GM06990 (cell line): ENCODE measurements around the gene E4F1.

Experiments
- DNase-seq: peaks from one replicate; pipeline ENCODE4 v3.0.0-alpha.2; 2011; ENCODE audit not compliant: insufficient read length; ENCODE audit errors: extremely low read depth
- H3K27me3 ChIP-seq: replicated peaks from 2 replicates; pipeline ENCODE4 v1.6.0; 2011; ENCODE audit warnings: low read length; ENCODE audit not compliant: control insufficient read depth, insufficient read depth
- H3K36me3 ChIP-seq: 2 replicates; pipeline ENCODE4 v1.5.1; 2011; ENCODE audit warnings: low read length; ENCODE audit not compliant: control insufficient read depth, insufficient read depth
- H3K4me3 ChIP-seq: replicated peaks from 2 replicates; pipeline ENCODE4 v1.5.1; 2011; ENCODE audit warnings: low read depth, mild to moderate bottlenecking, control low read depth, low read length
- TF ChIP-seq, protein P1 (sequence below): IDR thresholded peaks from 2 replicates; pipeline ENCODE4 v1.5.1; 2011; ENCODE audit warnings: low read length, control low read depth, mild to moderate bottlenecking, inconsistent platforms; ENCODE audit not compliant: insufficient read depth, poor library complexity, severe bottlenecking

Gene E4F1

DNA sequence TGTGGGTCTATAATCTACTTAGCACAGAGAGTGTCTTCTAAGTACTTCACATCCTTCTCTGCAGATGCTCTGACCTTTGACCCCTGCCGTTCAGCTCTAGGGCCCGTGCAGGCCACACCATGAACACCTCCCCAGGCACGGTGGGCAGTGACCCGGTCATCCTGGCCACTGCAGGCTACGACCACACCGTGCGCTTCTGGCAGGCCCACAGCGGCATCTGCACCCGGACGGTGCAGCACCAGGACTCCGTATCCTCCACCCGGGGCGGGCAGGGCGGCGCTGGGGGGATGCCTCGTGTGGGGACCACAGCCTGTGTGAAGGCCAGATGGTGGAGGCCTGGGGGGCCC, 17.5 kb upstream of the E4F1 start:
- TF ChIP-seq, protein P1, sequence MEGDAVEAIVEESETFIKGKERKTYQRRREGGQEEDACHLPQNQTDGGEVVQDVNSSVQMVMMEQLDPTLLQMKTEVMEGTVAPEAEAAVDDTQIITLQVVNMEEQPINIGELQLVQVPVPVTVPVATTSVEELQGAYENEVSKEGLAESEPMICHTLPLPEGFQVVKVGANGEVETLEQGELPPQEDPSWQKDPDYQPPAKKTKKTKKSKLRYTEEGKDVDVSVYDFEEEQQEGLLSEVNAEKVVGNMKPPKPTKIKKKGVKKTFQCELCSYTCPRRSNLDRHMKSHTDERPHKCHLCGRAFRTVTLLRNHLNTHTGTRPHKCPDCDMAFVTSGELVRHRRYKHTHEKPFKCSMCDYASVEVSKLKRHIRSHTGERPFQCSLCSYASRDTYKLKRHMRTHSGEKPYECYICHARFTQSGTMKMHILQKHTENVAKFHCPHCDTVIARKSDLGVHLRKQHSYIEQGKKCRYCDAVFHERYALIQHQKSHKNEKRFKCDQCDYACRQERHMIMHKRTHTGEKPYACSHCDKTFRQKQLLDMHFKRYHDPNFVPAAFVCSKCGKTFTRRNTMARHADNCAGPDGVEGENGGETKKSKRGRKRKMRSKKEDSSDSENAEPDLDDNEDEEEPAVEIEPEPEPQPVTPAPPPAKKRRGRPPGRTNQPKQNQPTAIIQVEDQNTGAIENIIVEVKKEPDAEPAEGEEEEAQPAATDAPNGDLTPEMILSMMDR, result no peak
- peaks cover 16% of the 10 kb centered on the region for H3K36me3 ChIP-seq
- H3K27me3 ChIP-seq, result no peaks in the 10 kb centered on the region
- no peak for DNase-seq
- H3K4me3 ChIP-seq, result peak overlapping the region; percentile 88

DNA sequence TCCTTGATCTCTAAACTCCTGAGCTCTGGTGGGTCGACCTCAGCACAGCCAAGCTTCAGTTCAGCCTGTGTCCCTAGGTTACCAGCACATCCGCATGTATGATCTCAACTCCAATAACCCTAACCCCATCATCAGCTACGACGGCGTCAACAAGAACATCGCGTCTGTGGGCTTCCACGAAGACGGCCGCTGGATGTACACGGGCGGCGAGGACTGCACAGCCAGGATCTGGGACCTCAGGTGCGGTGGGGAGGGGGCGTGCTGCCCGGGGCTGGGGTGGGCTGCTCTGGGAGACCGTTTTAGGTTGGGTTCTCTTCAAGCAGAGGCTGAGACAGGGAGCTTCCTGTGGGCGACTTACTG, 17.0 kb upstream of the E4F1 start:
- H3K4me3 ChIP-seq, result peak overlapping the region; percentile 88
- DNase-seq, result no peak
- peaks cover 16% of the 10 kb centered on the region for H3K36me3 ChIP-seq
- TF ChIP-seq, protein P1, result no peak
- no peaks in the 10 kb centered on the region for H3K27me3 ChIP-seq

DNA sequence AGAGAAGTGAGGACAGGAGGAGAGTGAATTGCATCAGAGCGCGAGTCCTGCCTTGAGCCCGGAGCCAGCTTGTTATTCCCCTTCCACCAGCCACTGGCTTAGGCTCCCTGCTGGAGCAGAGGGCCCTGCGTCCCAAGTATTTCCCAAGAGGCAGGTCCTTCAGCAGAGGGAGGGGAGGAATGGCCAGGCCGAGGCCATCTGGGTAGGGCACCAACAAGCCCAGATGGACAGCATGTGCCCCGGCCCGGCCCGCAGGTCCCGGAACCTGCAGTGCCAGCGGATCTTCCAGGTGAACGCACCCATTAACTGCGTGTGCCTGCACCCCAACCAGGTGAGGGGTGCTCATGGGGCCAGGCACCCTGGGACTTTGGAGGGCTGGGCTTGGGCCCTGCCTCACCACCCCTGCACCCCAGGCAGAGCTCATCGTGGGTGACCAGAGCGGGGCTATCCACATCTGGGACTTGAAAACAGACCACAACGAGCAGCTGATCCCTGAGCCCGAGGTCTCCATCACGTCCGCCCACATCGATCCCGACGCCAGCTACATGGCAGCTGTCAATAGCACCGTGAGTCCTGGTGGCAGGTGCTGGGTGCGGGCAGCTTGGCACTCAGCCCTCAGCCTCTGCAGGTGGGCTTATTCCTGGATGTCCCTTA, 16.5 kb upstream of the E4F1 start:
- Histone ChIP-seq H3K36me3 (peaks cover 16% of the 10 kb centered on the region), H3K27me3 (no peaks in the 10 kb centered on the region), H3K4me3 (peak overlapping the region; percentile 88)
- DNase-seq, result no peak
- TF ChIP-seq, protein P1, result no peak

DNA sequence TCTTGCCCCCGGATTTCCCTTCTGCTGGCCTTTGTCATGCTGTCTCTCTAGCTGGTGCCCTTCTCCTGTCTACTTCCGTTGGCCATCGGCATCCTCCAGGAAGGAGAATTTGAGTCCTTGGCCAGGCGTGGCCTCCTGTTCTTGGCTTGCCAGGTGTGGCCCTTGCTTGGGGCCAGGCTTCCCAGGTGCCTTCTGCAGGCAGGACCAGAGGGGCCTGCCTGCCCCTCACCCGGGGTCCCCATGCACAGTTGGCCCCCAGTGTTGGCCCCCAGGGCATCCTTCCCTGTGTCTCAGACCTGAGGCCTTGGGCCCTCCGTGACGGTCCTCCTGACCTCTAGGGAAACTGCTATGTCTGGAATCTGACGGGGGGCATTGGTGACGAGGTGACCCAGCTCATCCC, 15.5 kb upstream of the E4F1 start:
- no peak for DNase-seq
- TF ChIP-seq, protein P1, result no peak
- Histone ChIP-seq H3K36me3 (peaks cover 16% of the 10 kb centered on the region), H3K4me3 (no peak overlapping the region), H3K27me3 (no peaks in the 10 kb centered on the region)

DNA sequence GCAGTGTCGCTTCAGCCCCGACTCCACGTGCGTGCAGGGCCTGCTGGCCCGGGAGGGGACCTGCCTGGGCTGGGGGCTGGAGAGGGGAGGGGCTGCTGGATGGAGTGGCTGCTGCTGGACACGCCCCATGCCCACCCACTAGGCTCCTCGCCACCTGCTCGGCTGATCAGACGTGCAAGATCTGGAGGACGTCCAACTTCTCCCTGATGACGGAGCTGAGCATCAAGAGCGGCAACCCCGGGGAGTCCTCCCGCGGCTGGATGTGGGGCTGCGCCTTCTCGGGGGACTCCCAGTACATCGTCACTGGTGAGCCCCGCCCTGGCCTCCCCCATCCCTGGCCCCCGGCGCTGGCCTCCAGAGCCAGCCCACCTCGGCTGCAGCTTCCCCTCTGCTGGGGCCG, 15.1 kb upstream of the E4F1 start:
- Histone ChIP-seq H3K27me3 (no peaks in the 10 kb centered on the region), H3K4me3 (no peak overlapping the region), H3K36me3 (peaks cover 16% of the 10 kb centered on the region)
- TF ChIP-seq, protein P1, result no peak
- no peak for DNase-seq

DNA sequence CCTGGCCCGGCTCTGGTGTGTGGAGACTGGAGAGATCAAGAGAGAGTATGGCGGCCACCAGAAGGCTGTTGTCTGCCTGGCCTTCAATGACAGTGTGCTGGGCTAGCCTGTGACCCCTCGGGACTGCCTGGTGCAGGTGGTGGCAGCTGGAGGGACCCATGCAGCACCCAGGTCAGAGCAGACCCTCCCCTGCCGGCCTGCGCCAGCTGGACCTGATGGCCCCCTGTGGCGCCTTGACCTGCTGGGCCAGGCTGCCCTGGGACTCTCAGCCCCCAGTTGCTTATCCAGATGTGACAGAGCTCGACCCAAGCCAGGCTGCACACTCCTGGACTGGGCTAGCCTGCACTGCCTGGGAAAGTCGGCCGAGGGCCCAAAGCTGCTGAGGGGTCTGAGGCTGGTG, 14.6 kb upstream of the E4F1 start:
- no peaks in the 10 kb centered on the region for H3K27me3 ChIP-seq
- TF ChIP-seq, protein P1, result no peak
- H3K4me3 ChIP-seq, result no peak overlapping the region
- peaks cover 16% of the 10 kb centered on the region for H3K36me3 ChIP-seq
- DNase-seq, result no peak
